HG02678 (cell line): ENCODE data around the gene ARMC7.

ENCODE experiments used
- ATAC-seq: cut with Tn5 transposase; IDR thresholded peaks from one replicate; pipeline ENCODE4 v1.9.1; 2021; ENCODE audit warnings: mild to moderate bottlenecking, moderate library complexity; ENCODE audit not compliant: unreplicated experiment

Gene ARMC7

GRCh38 chr17:75077496-75078283 lies 32.1 kb upstream of the ARMC7 start:
- peak; percentile 53 for ATAC-seq

DNA sequence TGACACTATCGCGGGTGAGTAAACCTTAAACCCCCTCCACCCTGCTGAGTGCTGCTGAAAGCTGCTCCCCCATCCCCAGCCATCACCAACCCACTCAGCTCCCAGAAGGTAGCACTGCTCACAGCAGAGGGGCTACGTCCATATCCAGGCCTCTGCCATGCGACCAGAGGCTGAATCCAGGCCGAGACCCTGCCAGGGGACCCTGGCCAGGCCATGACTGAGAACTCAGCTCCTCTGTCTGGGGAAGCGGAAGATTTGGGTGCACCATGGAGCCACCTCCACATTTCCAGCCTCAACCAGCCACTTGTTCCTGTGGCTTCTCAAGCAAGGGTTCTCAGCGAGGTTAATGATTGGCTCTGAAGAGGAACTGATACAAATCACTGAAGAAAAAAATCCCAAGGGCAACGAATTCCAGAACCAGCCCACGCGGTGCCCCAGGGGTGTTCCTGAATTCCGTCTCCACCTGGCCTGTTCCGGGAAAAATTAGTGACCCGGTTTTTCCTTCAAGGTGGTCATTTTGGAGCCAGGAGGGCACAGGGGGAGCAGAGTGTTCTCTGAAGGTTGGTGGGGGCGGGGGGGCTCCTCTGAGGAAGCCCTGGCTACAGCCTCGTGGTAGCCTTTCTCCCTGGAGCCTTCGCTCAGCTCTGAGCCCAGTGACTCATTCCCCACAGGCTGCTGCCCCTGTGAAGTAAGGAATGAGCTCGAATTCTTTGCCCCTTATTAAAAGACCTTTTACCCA lies 31.3 kb upstream of the ARMC7 start:
- peak; percentile 44 for ATAC-seq

DNA sequence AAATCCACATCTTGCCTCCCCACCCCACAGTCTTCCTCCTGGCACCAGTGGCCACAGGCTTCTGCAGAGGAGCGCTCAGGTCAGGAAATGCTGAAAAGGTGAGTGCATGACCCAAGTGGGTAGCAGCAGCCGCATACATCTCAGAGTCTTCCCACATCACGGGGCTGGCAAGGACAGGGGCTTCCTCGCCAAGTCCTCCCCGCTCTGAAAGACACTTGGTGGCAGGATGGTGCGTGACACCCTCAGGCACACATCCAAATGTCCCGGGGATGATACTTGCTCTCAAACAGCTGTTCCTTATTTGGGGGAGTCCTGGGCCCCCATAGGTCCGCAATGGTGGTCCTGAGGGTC lies 30.8 kb upstream of the ARMC7 start:
- peak; percentile 4 for ATAC-seq

GRCh38 chr17:75081611-75082540 lies 27.9 kb upstream of the ARMC7 start:
- ATAC-seq: no peak

- no peak for ATAC-seq
Observed at GRCh38 chr17:75082683-75083082, 27.1 kb upstream of the ARMC7 start.

- ATAC-seq: no peak
Observed at GRCh38 chr17:75084039-75084660, 25.6 kb upstream of the ARMC7 start.

GRCh38 chr17:75086496-75087181 lies 23.1 kb upstream of the ARMC7 start:
- ATAC-seq: no peak

DNA sequence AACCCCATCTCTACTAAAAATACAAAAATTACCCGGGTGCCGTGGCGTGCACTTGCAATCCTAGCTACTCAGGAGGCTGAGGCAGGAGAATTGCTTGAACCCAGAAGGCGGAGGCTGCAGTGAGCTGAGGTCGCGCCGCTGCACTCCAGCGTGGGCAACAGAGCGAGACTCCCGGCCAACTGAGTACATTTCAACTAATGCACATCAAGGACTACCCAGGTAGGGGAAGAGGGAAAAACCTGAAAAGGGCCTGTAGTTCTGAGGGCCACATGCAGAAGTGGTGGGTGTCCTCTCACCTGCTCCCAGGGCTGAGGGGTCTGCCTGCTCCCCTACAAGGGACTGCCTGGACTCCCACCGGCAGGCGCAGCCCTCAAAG lies 22.6 kb upstream of the ARMC7 start:
- ATAC-seq: peak; percentile 7

DNA sequence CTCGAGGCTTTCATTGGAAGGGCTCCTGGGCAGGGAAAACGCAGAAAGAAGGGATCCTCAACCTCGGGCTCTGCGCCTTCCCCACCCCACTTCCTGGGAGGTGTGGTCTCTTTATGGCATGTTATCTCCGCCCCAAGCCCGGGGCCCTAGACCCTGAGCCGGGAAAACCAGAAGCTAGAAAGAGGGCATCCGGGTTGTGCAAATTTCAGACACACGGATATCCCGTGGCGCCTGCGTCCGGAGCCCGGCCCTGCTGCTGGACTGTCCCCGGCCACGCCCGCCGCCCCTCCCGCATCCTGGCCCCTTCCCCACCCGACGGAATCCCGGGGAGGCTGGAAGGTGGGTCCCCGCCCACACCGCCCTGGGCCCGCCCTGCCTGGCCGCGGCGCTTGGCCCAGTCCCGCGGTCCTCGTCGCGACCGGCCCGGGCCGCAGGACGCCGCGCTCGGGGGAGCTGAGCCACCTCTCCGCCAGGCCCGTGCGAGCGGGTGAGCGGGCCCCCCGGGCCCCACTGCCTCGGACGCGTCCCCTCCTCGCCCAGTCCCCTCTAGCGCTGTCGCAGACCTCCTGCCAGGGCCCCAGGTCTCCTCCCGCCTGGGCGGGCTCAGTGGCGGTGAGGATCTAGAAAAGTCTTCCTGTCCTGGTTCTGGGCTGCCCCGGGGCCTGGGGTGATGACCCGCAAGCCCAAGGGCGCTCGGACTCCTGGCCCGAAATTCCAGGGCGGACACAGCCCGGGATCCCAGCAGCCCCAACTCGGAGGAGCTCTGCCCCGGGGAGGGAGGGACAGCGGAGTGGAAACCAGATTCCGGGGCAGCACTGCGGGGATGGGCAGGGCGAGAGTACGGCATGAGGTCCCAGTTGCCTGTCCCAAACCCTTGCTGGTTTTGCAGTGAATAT lies 22.0 kb upstream of the ARMC7 start, which contains the start of gene SLC16A5:
Gene SLC16A5 (plus strand): TSS at position 397 of the 896 bp plus-strand sequence. CDS start 5,683 bp downstream, outside the sequence.
- peak; percentile 68 for ATAC-seq

GRCh38 chr17:75088465-75089417 lies 21.0 kb upstream of the ARMC7 start:
- peak; percentile 21 for ATAC-seq

GRCh38 chr17:75090871-75091854 lies 18.6 kb upstream of the ARMC7 start:
- ATAC-seq: no peak

DNA sequence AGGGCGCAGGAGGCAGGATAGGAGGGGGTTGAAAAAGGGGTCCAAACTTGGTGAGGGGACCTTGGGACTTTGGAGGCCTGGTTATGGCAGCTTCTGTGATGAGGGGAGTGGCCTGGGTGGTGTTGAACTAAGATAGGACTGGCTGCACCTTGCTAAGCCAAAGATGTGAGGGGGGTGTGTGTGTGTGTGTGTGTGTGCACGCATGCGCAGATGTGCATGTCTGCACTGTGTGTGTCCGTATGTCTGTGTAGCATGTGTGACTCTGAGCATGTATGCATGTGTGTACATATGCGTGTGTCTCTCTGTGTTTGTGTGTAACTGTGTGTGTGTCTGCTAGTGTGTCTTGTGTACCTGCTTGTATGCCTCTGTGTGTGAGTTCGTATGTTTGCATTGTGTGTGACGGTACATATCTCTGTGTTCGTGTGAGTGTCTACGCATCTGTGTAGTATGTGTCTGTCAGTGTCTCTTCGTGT lies 17.9 kb upstream of the ARMC7 start:
- no peak for ATAC-seq

GRCh38 chr17:75093548-75094158 lies 16.1 kb upstream of the ARMC7 start:
- no peak for ATAC-seq

DNA sequence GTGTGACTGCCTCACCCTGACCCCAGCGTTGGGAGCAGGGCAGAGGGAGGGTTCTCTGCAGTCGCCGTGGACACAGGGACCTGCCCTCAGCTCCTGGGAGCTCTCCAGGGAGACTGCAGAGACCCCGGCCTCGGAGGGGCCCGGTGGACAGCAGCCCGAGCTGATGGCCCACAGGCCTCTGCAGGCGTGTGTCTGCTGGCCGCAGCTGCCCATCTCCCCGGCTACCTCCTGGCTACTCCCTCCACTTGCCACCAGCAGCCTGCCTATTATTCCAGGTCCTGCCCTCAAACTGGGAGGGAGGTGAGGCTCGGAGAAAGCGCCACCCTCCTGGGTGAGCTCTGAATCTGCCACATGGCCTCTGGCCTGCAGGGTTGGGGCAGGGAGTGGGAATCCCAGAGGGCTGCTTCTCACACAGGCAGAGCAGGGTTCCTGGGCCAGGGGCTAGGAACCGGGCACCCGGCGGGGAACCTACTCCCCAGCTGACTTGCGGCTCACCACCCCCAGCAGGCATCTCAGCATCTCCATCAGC lies 14.8 kb upstream of the ARMC7 start:
- ATAC-seq: no peak

DNA sequence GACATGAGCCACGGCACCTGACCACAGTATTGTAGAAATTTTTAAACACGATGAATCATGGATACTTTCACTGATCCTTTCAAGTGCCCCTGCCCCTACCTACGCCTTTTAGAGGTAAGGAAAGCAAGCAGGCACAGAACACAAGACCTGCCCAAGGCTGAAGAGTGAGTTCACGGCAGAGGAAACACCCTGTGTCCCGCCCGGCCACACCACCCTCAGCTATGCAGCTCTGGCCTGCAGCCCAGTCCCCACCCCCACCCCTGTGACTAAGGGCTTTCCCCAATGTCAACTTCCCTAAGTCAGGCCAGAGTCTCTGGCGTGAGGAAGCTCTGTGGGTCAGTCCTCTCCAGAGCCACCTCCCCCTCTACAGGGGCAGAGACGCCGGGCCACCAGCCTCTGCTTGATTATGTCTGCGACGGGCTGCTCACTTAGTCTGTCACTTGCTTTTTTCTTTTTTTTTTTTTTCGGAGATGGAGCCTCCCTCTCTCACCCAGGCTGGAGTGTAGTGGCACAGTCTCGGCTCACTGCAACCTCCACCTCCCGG lies 13.6 kb upstream of the ARMC7 start:
- no peak for ATAC-seq

GRCh38 chr17:75097865-75098264 lies 11.9 kb upstream of the ARMC7 start:
- ATAC-seq: no peak
